ENCODE measurements around the gene TGFB2. TPM values are rescaled to one million over a fixed set of nuclear protein-coding genes. Genes with fewer than 3 reads are reported as not detected.
A peak's percentile ranks its signal among the peaks of the same experiment; 100 is the strongest.

Gene TGFB2
- total and polyA plus RNA-seq, 2 donors (not counting 3 experiments of a cell fraction or from before 2014, with no cell fraction given) = 21.2 to 43.5 TPM

- ChIA-PET POLR2A (interaction anchor here (1.6 kb wide), 1 partner anchor 9 kb away, joined by 3 read pairs; no protein-coding TSS in a partner anchor), CTCF (interaction anchor here (0.8 to 2.2 kb wide), 6 partner anchors 8 to 718 kb away, joined by 3 to 9 read pairs (median 5); no protein-coding TSS in a partner anchor)
- H3K4me2 ChIP-seq (ENCODE audit: insufficient read depth, low read length) = peak overlapping the region; percentile 98
- FAIRE-seq = peak; percentile 18
- peak overlapping the region; percentile 19 for H3K27ac ChIP-seq (ENCODE audit: insufficient read depth, low read depth, low read length)
- peaks cover 39% of the 10 kb centered on the region for H3K4me1 ChIP-seq (ENCODE audit: control insufficient read depth, extremely low read depth, insufficient read depth, low read length)
- no peaks in the 10 kb centered on the region for H3K9me3 ChIP-seq (replicated peaks; ENCODE audit: control insufficient read depth, insufficient read depth, low read length)
- H4K20me1 ChIP-seq (replicated peaks; ENCODE audit: control insufficient read depth, extremely low read depth, insufficient read depth, low read length) = no peaks in the 10 kb centered on the region
- no peaks in the 10 kb centered on the region for H3K27me3 ChIP-seq (ENCODE audit: control insufficient read depth in 2 of 2, insufficient read depth in 2 of 2, low read length in 2 of 2)
- peak; percentile 66 for DNase-seq (ENCODE audit: low read depth, low spot score)
- intact Hi-C loops (cut with micrococcal nuclease) = loop anchor here (1.0 to 5.0 kb wide), 8 partner anchors 112 to 979 kb away; no protein-coding TSS in a partner anchor
- no peaks in the 10 kb centered on the region for H3K36me3 ChIP-seq (ENCODE audit: control insufficient read depth in 2 of 2, extremely low read depth in 1 of 2, insufficient read depth in 2 of 2, low read length in 2 of 2)
- no peaks in the 10 kb centered on the region for H3K79me2 ChIP-seq (ENCODE audit: control insufficient read depth, insufficient read depth, low read length)
- peak overlapping the region; percentile 37 for H2AFZ ChIP-seq (ENCODE audit: low read depth, low read length)
- peak overlapping the region in 2 of 3 experiments; percentile 86 to 95 for H3K4me3 ChIP-seq (replicated peaks in 1 of 3; ENCODE audit: insufficient read depth in 1 of 3, low read depth in 1 of 3, low read length in 3 of 3)
- no peak for TF ChIP-seq JUN (IDR thresholded peaks at IDR 0.05; ENCODE audit: borderline replicate concordance, insufficient read depth, insufficient read length, low read depth)
- no peak for TF ChIP-seq GATA2 (IDR thresholded peaks at IDR 0.05; ENCODE audit: insufficient read depth, insufficient read length, low read depth, low read length)
- TF ChIP-seq POLR2AphosphoS5 (IDR thresholded peaks at IDR 0.05; ENCODE audit: insufficient read depth, low read depth, low read length) = no peak
- no peak for TF ChIP-seq MAX (IDR thresholded peaks at IDR 0.05; ENCODE audit: insufficient read depth, insufficient read length)
- no peak for TF ChIP-seq MYC (IDR thresholded peaks at IDR 0.05; ENCODE audit: low read depth, low read length)
- no peak for TF ChIP-seq FOS (IDR thresholded peaks at IDR 0.05; ENCODE audit: borderline replicate concordance, insufficient read depth, low read length)
- no peak for TF ChIP-seq CTCF (IDR thresholded peaks at IDR 0.05; ENCODE audit: extremely low read depth in 1 of 2, insufficient read depth in 1 of 2, low read depth in 1 of 2, low read length in 2 of 2)
- no peak for TF ChIP-seq POLR2A (IDR thresholded peaks at IDR 0.05; ENCODE audit: low read depth, low read length)
- H3K9me1 ChIP-seq (replicated peaks; ENCODE audit: control insufficient read depth, extremely low read depth, insufficient read depth, low read length) = no peaks in the 10 kb centered on the region
- dilution Hi-C loops (cut with MboI; ENCODE audit: extremely low pct_ligation_motif_present, low sequenced_read_pairs) = no loop called here
- H3K9ac ChIP-seq (replicated peaks; ENCODE audit: extremely low read depth, insufficient read depth, low read length) = peak overlapping the region; percentile 96
- BruUV-seq (replicated peaks) = TSS peak; percentile 63
Measured at GRCh38 chr1:218348628-218349071, 3.5 kb downstream of the TGFB2 start.
